IMR-90 (cell line): Measurements from ENCODE around the gene STIM1. TPM values are rescaled to one million over a fixed set of nuclear protein-coding genes. Genes with fewer than 3 reads are reported as not detected.

Experiments used
- ATAC-seq: fragments of 200-7000 bp; cut with Tn5 transposase; 2 replicates; pipeline ENCODE4 v1.9.1; 2020; ENCODE audit warnings: low read depth, mild to moderate bottlenecking, moderate library complexity
- BruUV-seq: library from RNA; stranded (reverse); fragments of 400-500 nt; replicated peaks from 2 replicates; lab custom pipeline; 2021; lab: Mats Ljungman, UMichigan
- CTCF ChIA-PET: fragments of 300-600 bp; formaldehyde crosslinking; extraction: SDS; loops from one replicate; lab custom pipeline; 2021; ENCODE audit warnings: antibody characterized with exemption; lab: Yijun Ruan, JAX
- POLR2A ChIA-PET: fragments of 300-600 bp; sonication (Branson Sonifier 250); formaldehyde crosslinking; loops from one replicate; lab custom pipeline; 2022; ENCODE audit warnings: antibody characterized with exemption; ENCODE audit not compliant: unreplicated experiment; lab: Charles Lee
- DNase-seq: peaks from one replicate; pipeline ENCODE4 v3.0.0; 2013
- H2AFZ ChIP-seq: replicated peaks from 2 replicates; pipeline ENCODE3; 2013; ENCODE audit warnings: low read length, mild to moderate bottlenecking; ENCODE audit not compliant: poor library complexity
- H2AK5ac ChIP-seq: 2 replicates; pipeline ENCODE4 v1.6.1; 2013; ENCODE audit warnings: low read depth, low read length, inconsistent platforms
- H2AK9ac ChIP-seq: replicated peaks from 2 replicates; pipeline ENCODE3; 2013; ENCODE audit warnings: mild to moderate bottlenecking, low read depth, low read length, moderate library complexity; ENCODE audit not compliant: poor library complexity
- H2BK120ac ChIP-seq: 2 replicates; pipeline ENCODE4 v1.6.1; 2013; ENCODE audit warnings: low read depth, low read length, inconsistent platforms
- H2BK15ac ChIP-seq: 3 replicates; pipeline ENCODE4 v1.6.1; 2013; ENCODE audit warnings: low read depth, low read length, inconsistent platforms
- H2BK20ac ChIP-seq: 2 replicates; pipeline ENCODE4 v1.6.1; 2013; ENCODE audit warnings: low read depth, mild to moderate bottlenecking, inconsistent platforms, low read length, moderate library complexity
- H2BK5ac ChIP-seq: 2 replicates; pipeline ENCODE4 v1.6.1; 2013; ENCODE audit warnings: mild to moderate bottlenecking, low read depth, low read length, inconsistent platforms; ENCODE audit not compliant: poor library complexity, severe bottlenecking
- H3K14ac ChIP-seq: replicated peaks from 2 replicates; pipeline ENCODE4 v1.6.1; 2013; ENCODE audit warnings: low read depth, low read length, inconsistent platforms
- H3K18ac ChIP-seq: 2 replicates; pipeline ENCODE4 v1.6.1; 2013; ENCODE audit warnings: low read depth, low read length, control low read depth
- H3K23ac ChIP-seq: 2 replicates; pipeline ENCODE4 v1.6.1; 2013; ENCODE audit warnings: low read depth, low read length, inconsistent platforms
- H3K27ac ChIP-seq: 2 replicates; pipeline ENCODE4 v1.5.1; 2013; ENCODE audit warnings: mild to moderate bottlenecking, control low read depth, low read length; ENCODE audit not compliant: insufficient read depth
- H3K27me3 ChIP-seq: 2 replicates; pipeline ENCODE4 v1.6.1; 2013; ENCODE audit warnings: low read length; ENCODE audit not compliant: control insufficient read depth, insufficient read depth
- H3K36me3 ChIP-seq: 2 replicates; pipeline ENCODE4 v1.6.1; 2013; ENCODE audit warnings: low read length, mixed read lengths; ENCODE audit not compliant: control insufficient read depth, insufficient read depth
- H3K4ac ChIP-seq: 2 replicates; pipeline ENCODE4 v1.6.1; 2013; ENCODE audit warnings: low read depth, low read length, inconsistent platforms
- H3K4me1 ChIP-seq: 2 replicates; pipeline ENCODE4 v1.6.1; 2013; ENCODE audit warnings: low read length, mixed read lengths; ENCODE audit not compliant: control insufficient read depth, insufficient read depth
- H3K4me2 ChIP-seq: 2 replicates; pipeline ENCODE4 v1.6.1; 2013; ENCODE audit warnings: low read depth, mild to moderate bottlenecking, control low read depth, low read length, moderate library complexity
- H3K4me3 ChIP-seq: 2 replicates; pipeline ENCODE4 v1.5.1; 2013; ENCODE audit warnings: low read depth, mild to moderate bottlenecking, control low read depth, low read length, moderate library complexity; ENCODE audit not compliant: insufficient read depth
- H3K56ac ChIP-seq: 2 replicates; pipeline ENCODE4 v1.6.1; 2013; ENCODE audit warnings: low read length, inconsistent platforms; ENCODE audit not compliant: insufficient read depth; ENCODE audit errors: extremely low read depth
- H3K79me1 ChIP-seq, 2 experiments: 2 replicates each; pipeline ENCODE4 v1.6.1; 2013; ENCODE audit warnings: low read length in 2 of 2, inconsistent platforms in 1 of 2, low read depth in 1 of 2
- H3K9ac ChIP-seq: 2 replicates; pipeline ENCODE4 v1.6.1; 2013; ENCODE audit warnings: low read depth, low read length, control low read depth
- H3K9me1 ChIP-seq: 2 replicates; pipeline ENCODE4 v1.6.1; 2013; ENCODE audit warnings: low read length, inconsistent platforms; ENCODE audit not compliant: insufficient read depth
- H3K9me3 ChIP-seq: 2 replicates; pipeline ENCODE4 v1.6.1; 2013; ENCODE audit warnings: low read length; ENCODE audit not compliant: control insufficient read depth, insufficient read depth
- H4K20me1 ChIP-seq: 2 replicates; pipeline ENCODE4 v1.6.1; 2013; ENCODE audit warnings: low read length, inconsistent platforms; ENCODE audit not compliant: insufficient read depth
- H4K5ac ChIP-seq: 2 replicates; pipeline ENCODE4 v1.6.1; 2013; ENCODE audit warnings: mild to moderate bottlenecking, low read depth, low read length, control low read depth
- H4K8ac ChIP-seq, 2 experiments: 2 replicates each; pipeline ENCODE4 v1.6.1; 2013; ENCODE audit warnings: low read depth in 2 of 2, low read length in 2 of 2, control low read depth in 1 of 2, inconsistent platforms in 1 of 2
- H4K91ac ChIP-seq: 2 replicates; pipeline ENCODE4 v1.6.1; 2013; ENCODE audit warnings: low read depth, low read length, inconsistent platforms; ENCODE audit not compliant: insufficient read depth
- BHLHE40 ChIP-seq: fragments of 150-350 bp; IDR thresholded peaks from 2 replicates; pipeline ENCODE4 v1.6.1; 2016; ENCODE audit warnings: mild to moderate bottlenecking, low read depth, low read length
- CEBPB ChIP-seq: IDR thresholded peaks from 2 replicates; pipeline ENCODE4 v1.6.1; 2012; ENCODE audit warnings: low read depth, low read length, improper control_type of control experiment
- CHD1 ChIP-seq: IDR thresholded peaks from 2 replicates; pipeline ENCODE4 v1.6.1; 2012; ENCODE audit warnings: low read depth, low read length, improper control_type of control experiment
- ELK1 ChIP-seq: fragments of 150-350 bp; IDR thresholded peaks from 2 replicates; pipeline ENCODE4 v1.6.1; 2016; ENCODE audit warnings: low read depth, mild to moderate bottlenecking, low read length, moderate library complexity, borderline replicate concordance
- FOS ChIP-seq: fragments of 150-350 bp; IDR thresholded peaks from 2 replicates; pipeline ENCODE4 v1.6.1; 2016; ENCODE audit warnings: low read depth, low read length
- MAFK ChIP-seq: IDR thresholded peaks from 2 replicates; pipeline ENCODE4 v1.6.1; 2012; ENCODE audit warnings: low read depth, low read length, improper control_type of control experiment
- MAZ ChIP-seq: IDR thresholded peaks from 2 replicates; pipeline ENCODE4 v1.6.1; 2012; ENCODE audit warnings: low read depth, mild to moderate bottlenecking, low read length, improper control_type of control experiment, moderate library complexity, borderline replicate concordance
- POLR2A ChIP-seq: IDR thresholded peaks from 2 replicates; pipeline ENCODE4 v1.6.1; 2012; ENCODE audit warnings: mild to moderate bottlenecking, low read depth, low read length
- RCOR1 ChIP-seq: IDR thresholded peaks from 2 replicates; pipeline ENCODE4 v1.6.1; 2012; ENCODE audit warnings: mild to moderate bottlenecking, low read length, improper control_type of control experiment; ENCODE audit not compliant: insufficient replicate concordance
- USF2 ChIP-seq: fragments of 150-350 bp; IDR thresholded peaks from 2 replicates; pipeline ENCODE4 v1.6.1; 2017; ENCODE audit warnings: mild to moderate bottlenecking, antibody characterized with exemption, low read length, low read depth
- WGBS, 2 experiments: methylation state at CpG; one replicate each; pipeline versions ENCODE4 v1.1.5 to v1.1.7; 2013; ENCODE audit warnings: missing lambda C conversion rate in 2 of 2; ENCODE audit not compliant: insufficient read length in 1 of 2; ENCODE audit errors: extremely low coverage in 2 of 2; 5-methylcytosine and 5-hydroxymethylcytosine counted together
- dilution Hi-C: fragments of 300-500 bp; cut with HindIII; formaldehyde crosslinking; loops from one replicate; pipeline ENCODE4 v1.14.3; 2018; ENCODE audit warnings: low sequenced_read_pairs; ENCODE audit not compliant: unreplicated experiment
- in situ Hi-C: fragments of 300-500 bp; cut with MboI; formaldehyde crosslinking; loops from 3 replicates; pipeline ENCODE4 v1.14.3; 2019; ENCODE audit warnings: low sequenced_read_pairs, inconsistent platforms, mixed read lengths
- intact Hi-C: fragments of 100-400 bp; cut with micrococcal nuclease; formaldehyde crosslinking; loops from 2 replicates; pipeline ENCODE4 v1.10.0; 2022
- polyA plus RNA-seq, 3 experiments: library from polyadenylated mRNA; depleted of rRNA; stranded (reverse); fragments of >200 nt; gene quantifications; 2 replicates each; pipeline ENCODE4 v1.2.3, GENCODE V29; 2012; ENCODE audit warnings: low replicate concordance in 1 of 3
- total RNA-seq: library from RNA; depleted of rRNA; stranded (reverse); fragments of >200 nt; gene quantifications from 2 replicates; pipeline ENCODE4 v1.2.3, GENCODE V29; 2012

Gene STIM1
- total and polyA plus RNA-seq, 2 of the 4 experiments (the other 2 are of a cell fraction) = 17.9 to 23.0 TPM

DNA sequence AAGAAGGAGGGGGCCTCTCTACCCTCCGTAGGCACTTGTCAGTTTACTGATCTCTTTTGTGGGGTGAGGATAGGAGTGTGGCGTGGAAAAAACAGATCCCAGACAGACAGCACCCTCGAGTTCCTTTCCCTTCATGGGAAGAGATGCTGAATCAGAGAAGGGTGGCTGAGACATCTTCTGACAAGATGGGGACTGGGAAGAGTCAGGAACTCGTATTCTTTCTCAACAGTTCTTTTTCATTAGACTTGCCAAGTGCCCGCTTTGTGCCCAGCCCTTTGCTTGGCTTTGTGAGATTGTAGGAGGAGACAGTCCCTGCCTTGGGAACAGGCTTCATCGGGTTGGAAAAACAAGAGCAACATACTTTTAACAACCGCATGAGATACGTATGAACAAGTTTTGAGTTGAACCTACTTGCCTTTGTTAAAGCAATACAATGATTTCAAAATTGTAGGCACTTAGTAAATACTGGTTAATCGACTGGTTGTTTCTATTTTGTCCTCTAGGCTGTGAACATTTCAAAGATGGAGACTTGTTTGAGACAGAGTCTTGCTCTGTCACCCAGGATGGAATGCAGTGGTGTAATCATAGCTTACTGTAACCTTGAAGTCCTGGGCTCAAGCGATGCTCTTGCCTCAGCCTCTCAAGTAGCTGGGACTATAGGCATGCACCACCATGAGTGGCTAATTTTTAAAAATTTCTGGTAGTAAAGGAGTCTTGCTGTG lies 240.2 kb downstream of the STIM1 start:
- peak; percentile 39 for ATAC-seq

More for the DNA sequence above, 240.2 kb downstream of the STIM1 start:
- H3K23ac ChIP-seq = peak overlapping the region; percentile 94
- H3K56ac ChIP-seq = peak overlapping the region; percentile 91
- no CpG with 5 or more reads among the region's 10 CpGs for WGBS, 2 experiments
- H3K9me1 ChIP-seq = peaks cover 15% of the 10 kb centered on the region; the same call in 1 of the 2 replicates
- H3K18ac ChIP-seq = peak overlapping the region; percentile 81
- H2AFZ ChIP-seq = peak overlapping the region; percentile 100
- no peaks in the 10 kb centered on the region for H3K36me3 ChIP-seq
- peak overlapping the region; percentile 91 for H3K4ac ChIP-seq
- H2BK5ac ChIP-seq = peak overlapping the region; percentile 99
- peak overlapping the region; percentile 94 for H2AK9ac ChIP-seq
- dilution Hi-C loops = no loop called here
- peak overlapping the region; percentile 79; the same call in 2 of the 3 replicates for H2BK15ac ChIP-seq
- intact Hi-C loops = no loop called here
- peak overlapping the region; percentile 91 to 92 for H4K8ac ChIP-seq
- H4K5ac ChIP-seq = peak overlapping the region; percentile 87
- H3K79me1 ChIP-seq = peaks cover 11 to 57% of the 10 kb centered on the region in 2 experiments
- H3K27me3 ChIP-seq = no peaks in the 10 kb centered on the region
- CTCF ChIA-PET = interaction anchor here (1.6 kb wide), 1 partner anchor 246 kb away, joined by 5 read pairs; no protein-coding TSS in a partner anchor
- 0 out of 2 replicates have a peak, but pooled peaks have one; percentile 11 for TF ChIP-seq POLR2A
- TF ChIP-seq MAZ = no peak
- no peak for TF ChIP-seq MAFK
- no peak for TF ChIP-seq RCOR1
- no peak for TF ChIP-seq USF2
- no peak for TF ChIP-seq FOS
- no peak for TF ChIP-seq ELK1
- TF ChIP-seq CHD1 = no peak
- peak; percentile 80 for TF ChIP-seq CEBPB
- TF ChIP-seq BHLHE40 = no peak
- peak overlapping the region; percentile 88 for H3K27ac ChIP-seq
- in situ Hi-C loops = no loop called here
- H3K4me1 ChIP-seq = peaks cover 9% of the 10 kb centered on the region
- H3K9ac ChIP-seq = peak overlapping the region; percentile 89
- H3K14ac ChIP-seq = peak overlapping the region; percentile 85
- H4K91ac ChIP-seq = peak overlapping the region; percentile 75
- peak; percentile 78 for DNase-seq
- no peaks in the 10 kb centered on the region for H3K9me3 ChIP-seq
- peak overlapping the region; percentile 97 for H2AK5ac ChIP-seq
- peak overlapping the region; percentile 80 for H3K4me3 ChIP-seq
- BruUV-seq = TSS peak; percentile 15
- peak overlapping the region; percentile 90 for H3K4me2 ChIP-seq
- H4K20me1 ChIP-seq = no peaks in the 10 kb centered on the region; the same call in none of the 2 replicates
- H2BK20ac ChIP-seq = peak overlapping the region; percentile 58
- POLR2A ChIA-PET = no interaction called here
- peak overlapping the region; percentile 62 for H2BK120ac ChIP-seq
